Stimulated activated CD8-positive, alpha-beta memory T cell treated with anti-CD3 and anti-CD28 coated beads, Interleukin-4, amount 100 ng/mL, for 48 hours (primary cell): Measurements from ENCODE around the gene SLC8A3.
"Not testable (repeated sequence)": the region's sequence is repeated elsewhere in the genome, so short reads cannot be mapped to it uniquely, and the experiment has no call there.

Source experiments
- DNase-seq: peaks from one replicate; pipeline ENCODE4 v3.0.0-alpha.2; 2020

The SLC8A3 gene, protein sequence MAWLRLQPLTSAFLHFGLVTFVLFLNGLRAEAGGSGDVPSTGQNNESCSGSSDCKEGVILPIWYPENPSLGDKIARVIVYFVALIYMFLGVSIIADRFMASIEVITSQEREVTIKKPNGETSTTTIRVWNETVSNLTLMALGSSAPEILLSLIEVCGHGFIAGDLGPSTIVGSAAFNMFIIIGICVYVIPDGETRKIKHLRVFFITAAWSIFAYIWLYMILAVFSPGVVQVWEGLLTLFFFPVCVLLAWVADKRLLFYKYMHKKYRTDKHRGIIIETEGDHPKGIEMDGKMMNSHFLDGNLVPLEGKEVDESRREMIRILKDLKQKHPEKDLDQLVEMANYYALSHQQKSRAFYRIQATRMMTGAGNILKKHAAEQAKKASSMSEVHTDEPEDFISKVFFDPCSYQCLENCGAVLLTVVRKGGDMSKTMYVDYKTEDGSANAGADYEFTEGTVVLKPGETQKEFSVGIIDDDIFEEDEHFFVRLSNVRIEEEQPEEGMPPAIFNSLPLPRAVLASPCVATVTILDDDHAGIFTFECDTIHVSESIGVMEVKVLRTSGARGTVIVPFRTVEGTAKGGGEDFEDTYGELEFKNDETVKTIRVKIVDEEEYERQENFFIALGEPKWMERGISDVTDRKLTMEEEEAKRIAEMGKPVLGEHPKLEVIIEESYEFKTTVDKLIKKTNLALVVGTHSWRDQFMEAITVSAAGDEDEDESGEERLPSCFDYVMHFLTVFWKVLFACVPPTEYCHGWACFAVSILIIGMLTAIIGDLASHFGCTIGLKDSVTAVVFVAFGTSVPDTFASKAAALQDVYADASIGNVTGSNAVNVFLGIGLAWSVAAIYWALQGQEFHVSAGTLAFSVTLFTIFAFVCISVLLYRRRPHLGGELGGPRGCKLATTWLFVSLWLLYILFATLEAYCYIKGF

GRCh38 chr14:70188659-70189455, at the start of gene SLC8A3:
Gene SLC8A3 (minus strand): TSS chr14:70188951. CDS start chr14:70168422, 20,529 bp downstream.
- peak; percentile 48 for DNase-seq

DNA sequence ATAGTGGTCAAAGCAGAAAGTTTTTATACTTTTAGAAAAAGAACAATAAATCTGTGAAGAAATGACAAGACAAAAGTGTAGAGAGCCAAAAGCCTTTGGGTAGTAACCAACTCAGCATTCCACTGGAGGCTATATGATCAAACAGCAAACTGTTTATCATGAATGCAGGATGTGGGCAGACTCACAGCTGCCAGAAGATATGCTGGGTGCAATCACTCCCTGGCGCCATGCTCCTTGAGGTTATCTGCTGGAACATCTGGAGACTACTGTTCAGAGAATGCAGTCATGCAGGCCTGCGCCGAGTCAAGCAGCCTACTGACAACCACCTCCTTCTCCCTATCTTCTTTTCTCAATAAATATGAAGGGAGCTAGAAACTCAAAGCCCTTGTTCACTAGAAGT, 49.0 kb upstream of the SLC8A3 start:
- no peak for DNase-seq

DNA sequence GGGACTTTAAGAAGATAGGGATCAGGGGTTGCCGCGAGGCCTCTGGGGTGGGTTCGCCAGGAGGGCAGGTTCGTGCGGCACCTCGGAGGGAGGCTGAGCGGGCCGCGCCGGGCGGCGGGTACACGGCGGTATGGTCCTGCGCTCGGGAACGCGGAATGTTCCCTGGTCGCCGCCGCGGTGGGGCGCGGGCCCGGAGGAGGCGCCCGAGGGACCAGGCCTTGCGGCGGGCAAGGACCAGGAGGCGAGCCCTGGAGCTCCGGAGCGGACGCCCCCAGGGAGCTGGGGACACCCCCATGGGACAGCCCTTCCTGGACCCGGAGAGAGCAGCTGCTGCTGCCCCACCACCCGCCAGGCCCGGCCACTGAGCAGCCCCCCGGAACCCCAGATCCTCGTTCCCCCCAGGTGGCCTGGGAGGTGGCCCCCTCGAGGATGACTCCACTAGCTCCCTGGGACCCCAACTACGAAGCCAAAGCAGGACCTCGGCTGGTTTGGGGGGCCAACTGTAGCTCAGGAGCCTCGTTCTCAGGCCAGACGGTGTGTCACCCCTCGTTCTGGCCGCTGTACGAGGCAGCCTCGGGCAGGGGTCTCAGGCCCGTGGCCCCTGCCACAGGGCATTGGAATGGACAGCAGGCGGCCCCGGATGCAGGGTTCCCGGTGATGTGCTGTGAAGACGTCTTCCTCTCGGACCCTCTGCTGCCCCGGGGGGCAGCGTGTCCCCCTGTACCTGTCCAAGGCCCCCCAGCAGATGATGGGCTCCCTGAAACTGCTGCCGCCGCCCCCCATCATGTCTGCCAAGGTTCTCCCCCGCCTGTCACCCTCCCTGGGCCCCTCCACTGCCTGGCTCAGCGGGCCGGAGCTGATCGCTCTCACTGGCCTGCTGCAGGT, 45.6 kb upstream of the SLC8A3 start:
- no peak for DNase-seq

DNA sequence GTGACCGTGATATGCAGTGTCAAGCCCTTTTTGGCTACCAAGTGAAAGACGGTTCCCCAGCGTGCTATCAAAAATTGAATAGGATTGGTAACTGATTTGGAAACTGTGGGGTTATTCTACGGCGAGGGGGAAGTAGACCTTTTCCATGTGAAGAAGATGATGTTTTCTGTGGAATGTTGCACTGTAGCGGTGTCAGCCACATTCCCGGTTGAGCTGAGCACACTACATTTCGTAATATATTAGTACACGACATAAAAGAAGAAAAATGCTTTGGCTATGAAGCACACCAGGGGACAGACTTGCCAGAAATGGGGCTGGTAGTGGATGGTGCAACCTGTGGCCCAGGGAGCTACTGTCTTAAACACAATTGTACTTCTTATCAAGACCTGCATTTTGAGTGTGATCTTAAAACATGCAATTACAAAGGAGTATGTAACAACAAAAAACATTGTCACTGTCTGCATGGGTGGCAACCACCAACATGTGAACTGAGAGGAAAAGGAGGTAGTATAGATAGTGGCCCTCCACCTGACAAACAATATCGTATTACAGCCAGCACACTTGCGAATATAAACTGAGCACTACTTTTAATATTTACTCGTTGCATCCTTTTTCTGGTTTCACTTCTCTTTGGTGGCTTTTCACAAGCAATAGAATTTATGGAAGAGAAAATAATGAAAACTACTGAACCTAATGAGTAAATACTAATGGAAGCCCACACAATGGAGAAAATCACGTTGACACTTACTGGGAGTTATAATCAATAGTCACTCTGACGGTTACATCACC, 43.2 kb upstream of the SLC8A3 start:
- DNase-seq, result not testable (repeated sequence)

- DNase-seq, result not testable (repeated sequence)
Observed at GRCh38 chr14:70229877-70230640, 41.3 kb upstream of the SLC8A3 start.

DNA sequence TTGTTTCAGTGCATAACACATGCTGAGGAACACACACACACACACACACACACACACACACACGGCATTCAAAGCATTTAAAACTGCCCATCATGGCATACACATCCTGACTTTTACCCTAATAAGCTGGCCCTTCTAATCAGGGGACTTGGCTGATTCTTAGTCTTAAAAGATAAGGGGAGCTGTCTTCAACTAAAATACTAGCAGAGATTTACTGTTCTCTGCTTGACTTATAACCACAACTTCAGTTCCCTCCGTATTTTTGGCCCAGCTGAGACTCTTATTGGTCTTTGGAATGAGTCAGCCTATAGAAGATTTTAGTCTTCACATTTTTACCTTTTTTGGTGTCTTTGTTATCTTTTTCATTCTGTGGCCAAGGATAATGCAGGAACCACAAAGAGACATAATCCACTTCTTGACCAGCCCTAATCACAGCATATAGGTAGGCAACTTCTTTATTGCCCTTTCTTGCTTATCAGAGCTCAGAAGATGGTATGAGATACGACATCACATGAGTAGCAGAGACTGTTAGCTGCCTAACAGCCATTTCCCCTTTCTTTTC, 25.1 kb upstream of the SLC8A3 start:
- no peak for DNase-seq

DNA sequence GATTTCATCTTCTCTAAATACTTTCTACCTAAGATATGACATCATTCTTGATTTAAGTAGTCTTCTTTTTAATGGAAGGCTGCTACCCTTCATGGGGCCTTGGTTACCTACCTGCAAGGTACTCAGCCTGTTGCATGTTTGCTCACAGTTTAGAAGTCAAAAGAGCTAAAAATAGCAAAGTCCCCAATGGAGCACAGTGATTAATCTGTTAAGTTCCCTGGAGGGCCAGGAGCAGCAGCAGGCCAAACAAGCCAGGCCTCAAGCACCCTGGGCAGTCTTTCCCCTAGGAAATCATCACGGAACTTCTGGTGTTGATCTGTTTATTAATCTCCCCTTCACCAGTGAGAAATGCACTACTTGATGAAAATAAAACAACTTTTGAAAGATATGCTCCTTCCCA, 24.0 kb upstream of the SLC8A3 start:
- DNase-seq, result no peak

DNA sequence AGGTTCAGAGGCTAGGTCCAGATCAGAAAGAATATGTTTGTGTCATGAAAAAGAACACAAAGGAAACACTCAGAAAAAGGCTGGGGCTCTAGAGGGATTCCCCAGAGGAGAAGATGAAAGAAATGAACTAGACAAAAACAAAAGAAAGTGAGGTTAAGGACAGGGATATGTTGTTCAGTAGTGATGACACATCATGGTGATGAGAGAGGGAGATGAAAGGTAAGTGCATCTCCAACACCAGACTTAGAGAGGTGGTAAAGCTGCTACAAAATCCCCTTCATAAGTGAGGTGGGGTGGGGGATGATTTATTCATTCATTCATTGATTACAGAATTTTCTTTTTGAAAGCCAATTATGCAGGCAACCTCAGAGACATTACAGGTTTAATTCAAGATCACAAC, 19.6 kb upstream of the SLC8A3 start:
- no peak for DNase-seq

DNA sequence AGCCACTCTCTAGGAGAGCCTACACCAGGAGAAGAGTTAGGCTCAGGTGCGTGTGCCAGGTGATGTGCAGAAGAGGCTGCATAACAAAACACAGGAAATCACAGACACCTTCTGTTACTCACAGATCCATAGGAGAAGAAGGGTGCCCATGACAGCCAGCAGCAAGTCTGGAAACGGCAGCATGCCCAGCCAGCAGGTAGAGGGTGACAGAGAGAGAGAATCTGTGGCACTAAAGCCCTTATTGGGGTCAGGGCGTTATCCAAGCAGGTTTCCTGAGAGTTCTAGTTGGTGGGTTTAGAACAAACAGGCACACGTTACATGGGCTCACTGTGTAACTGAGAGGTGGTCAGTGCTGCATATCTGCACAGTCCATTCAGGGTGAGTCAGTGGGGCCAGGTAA, 14.9 kb upstream of the SLC8A3 start:
- no peak for DNase-seq

GRCh38 chr14:70201994-70202393, 13.2 kb upstream of the SLC8A3 start:
- DNase-seq, result no peak

DNA sequence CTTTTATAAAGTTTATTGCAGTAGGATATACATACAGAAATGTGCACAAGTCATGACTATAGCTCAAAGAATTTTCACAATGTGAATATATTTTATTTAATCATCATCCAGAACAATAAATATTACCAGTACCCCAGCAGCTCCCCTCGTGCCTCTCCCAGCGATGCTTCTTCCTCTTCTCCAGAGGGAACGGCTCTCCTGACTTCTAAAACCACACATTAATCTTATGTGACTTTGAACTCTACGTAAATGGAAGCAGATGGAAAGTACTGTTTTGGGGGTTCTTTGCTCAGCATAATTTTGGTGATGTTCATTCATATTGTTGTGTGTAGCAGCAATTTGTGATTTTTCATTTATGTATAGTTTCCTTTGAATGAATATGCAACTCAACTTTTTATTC, 4.6 kb upstream of the SLC8A3 start:
- DNase-seq, result no peak

DNA sequence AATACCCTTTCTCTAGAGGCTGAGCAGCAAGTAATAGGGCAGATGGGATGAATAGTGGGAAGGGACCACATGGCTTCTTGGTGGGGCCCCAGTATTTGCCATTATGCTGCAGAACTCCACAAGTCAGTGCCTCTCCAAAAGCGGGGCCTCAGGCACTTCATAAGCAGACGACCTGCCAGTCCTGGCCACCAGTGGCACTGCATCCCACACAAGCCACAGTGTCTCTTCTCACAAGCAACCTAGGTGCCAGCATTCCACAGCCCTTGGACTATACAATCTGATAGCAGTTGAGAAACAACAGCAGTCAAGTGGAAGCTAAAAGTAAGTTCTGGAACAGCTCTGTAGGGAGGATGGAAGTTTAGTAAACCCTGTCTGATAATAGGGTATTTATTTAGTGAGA, 4.2 kb upstream of the SLC8A3 start:
- DNase-seq, result no peak

DNA sequence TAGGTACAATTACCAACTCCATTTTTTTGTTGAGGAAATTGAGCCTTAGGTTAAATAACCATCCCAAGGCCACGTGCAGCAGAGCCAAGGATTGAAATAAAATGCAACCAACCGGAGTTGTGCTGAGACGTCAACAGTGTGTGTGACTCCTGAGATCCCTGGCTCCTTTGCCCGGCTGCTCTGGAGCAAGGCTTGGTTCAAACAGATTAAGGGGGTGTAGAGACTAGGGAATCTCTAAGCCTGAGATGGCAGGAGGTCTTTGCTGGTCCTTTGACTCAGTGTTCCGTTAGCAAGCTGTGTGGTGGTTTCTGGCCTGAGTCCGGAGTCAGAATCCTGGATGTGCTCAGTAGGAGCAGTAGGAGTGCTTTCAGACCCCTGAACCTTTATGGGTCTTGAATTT, 1.4 kb upstream of the SLC8A3 start:
- no peak for DNase-seq

DNA sequence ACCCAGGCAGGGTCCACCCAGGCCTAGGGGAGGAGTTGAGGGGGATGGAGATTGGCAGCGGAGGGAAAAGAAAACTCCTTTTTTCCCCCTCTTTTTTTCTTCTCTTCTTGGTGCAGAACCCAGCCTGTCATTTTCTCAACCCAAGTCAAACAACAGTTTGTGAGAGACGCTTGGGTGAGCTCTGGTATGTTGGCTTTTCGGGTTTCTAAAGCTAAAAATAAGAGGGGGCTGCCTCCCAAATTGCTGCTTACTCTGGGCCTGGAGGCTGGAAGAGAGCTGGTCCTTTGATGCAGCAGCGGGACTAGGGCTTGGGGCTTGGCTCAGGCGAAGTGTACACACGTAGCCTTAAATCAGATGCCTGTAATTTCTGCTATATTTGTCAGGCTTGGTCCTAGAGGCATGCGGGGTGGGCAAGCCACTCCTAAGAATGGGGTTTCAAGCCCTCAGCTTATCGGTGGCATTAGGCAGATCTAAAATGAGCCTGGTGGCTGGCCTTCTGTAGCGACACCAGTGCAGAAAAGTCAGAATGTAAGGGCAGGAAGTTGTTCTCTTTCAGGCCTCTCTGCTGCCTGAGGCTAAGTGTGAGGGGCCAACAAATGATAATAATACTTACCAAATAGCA, 816 bp upstream of the SLC8A3 start:
- DNase-seq, result no peak

- DNase-seq, result no peak
Observed at GRCh38 chr14:70188322-70188658, 461 bp downstream of the SLC8A3 start.

DNA sequence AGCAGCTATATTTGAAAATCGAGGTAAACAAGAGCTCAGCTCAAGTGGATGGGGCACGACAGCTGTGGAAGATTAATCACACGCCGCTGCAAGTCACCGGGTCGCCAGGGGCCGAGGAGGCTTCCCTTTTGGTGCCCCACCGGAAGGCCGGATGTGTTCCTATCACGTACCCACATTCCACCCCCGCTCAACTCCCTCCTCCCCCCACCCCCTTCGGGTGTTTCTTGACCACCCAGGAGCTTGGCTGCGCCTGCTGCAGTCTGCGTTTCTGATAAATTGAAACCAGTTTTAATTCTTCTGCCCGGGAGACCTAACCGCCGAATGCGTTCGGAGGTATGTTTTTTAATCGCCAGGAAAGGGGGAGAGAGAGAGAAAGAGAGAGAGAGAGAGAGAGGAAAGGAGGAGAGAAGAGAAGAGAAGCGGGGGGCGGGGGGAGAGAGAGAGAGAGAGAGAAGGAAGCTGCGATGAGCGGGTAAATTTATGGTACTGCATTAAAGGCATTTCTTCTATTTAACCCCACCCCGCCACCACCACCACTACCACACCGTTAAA, 1.8 kb downstream of the SLC8A3 start:
- DNase-seq, result peak; percentile 46

- no peak for DNase-seq
Observed at GRCh38 chr14:70183991-70184390, 4.8 kb downstream of the SLC8A3 start.

DNA sequence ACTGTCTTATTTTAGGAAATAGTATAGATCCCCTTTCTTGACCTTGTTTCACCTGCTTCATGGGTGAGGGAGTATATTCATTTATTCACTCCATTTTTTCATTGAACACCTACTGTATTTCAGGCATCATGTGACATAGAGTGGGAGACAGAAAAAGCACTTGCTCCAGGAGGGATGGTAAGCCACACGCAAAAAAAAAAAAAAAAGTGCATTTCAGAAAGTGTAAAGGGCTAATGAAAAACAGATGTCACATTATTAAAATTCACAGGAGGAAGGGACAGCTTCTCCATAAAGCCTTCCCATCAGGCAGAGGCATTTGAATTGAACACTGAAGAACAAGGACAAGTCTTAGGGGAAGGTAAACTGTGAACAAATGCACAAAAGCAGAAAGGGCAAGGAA, 7.5 kb downstream of the SLC8A3 start:
- no peak for DNase-seq

DNA sequence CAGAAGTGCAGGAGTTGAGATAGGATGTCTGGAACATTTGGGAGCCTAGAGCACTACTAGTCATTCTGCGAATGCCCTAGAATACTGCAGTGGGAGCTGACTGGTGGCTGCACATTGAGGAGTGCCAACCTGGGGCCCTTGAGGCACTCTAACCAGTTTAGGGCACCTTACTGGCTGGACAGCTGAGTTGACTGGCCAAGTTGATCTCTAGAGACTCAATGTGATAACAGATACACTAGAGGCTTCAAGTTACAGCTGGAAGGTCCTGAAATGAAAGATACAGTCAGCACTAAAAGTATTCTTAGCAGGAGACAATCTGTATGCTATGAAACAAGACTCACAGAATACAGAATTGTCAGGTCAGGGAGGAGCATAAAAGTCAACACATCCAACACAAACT, 8.0 kb downstream of the SLC8A3 start:
- DNase-seq, result no peak
